Liver (tissue), 3 donors: ENCODE measurements around the gene TMEM114.

Experiments
- FOXA1 ChIP-seq: IDR thresholded peaks from 2 replicates; pipeline ENCODE4 v1.6.1; 2016; ENCODE audit warnings: antibody characterized with exemption
- HNF4G ChIP-seq: IDR thresholded peaks from 2 replicates; pipeline ENCODE4 v1.6.1; 2016; ENCODE audit warnings: antibody characterized with exemption
- JUND ChIP-seq, 2 donors: IDR thresholded peaks; 2 replicates each; pipeline ENCODE4 v1.6.1; 2016; ENCODE audit warnings: antibody characterized with exemption in 2 of 2
- REST ChIP-seq: IDR thresholded peaks from 2 replicates; pipeline ENCODE4 v1.6.1; 2016; ENCODE audit warnings: antibody characterized with exemption, mild to moderate bottlenecking
- TAF1 ChIP-seq: conservative IDR thresholded peaks from 2 replicates; pipeline ENCODE4 v1.6.1; 2016; ENCODE audit warnings: antibody characterized with exemption, mild to moderate bottlenecking
- YY1 ChIP-seq: IDR thresholded peaks from 2 replicates; pipeline ENCODE4 v1.6.1; 2016; ENCODE audit warnings: antibody characterized with exemption, mild to moderate bottlenecking
- TF ChIP-seq, protein P1 (sequence below): fragments of 150-350 bp; IDR thresholded peaks from 2 replicates; pipeline ENCODE4 v1.5.1; 2017; ENCODE audit warnings: improper control_type of control experiment, low read depth, low read length; ENCODE audit not compliant: missing input control
- TF ChIP-seq, protein P2 (sequence below): IDR thresholded peaks from 2 replicates; pipeline ENCODE4 v1.6.1; 2016; ENCODE audit warnings: antibody characterized with exemption
- TF ChIP-seq, protein P3 (sequence below): IDR thresholded peaks from 2 replicates; pipeline ENCODE4 v1.6.1; 2016; ENCODE audit warnings: antibody characterized with exemption
- donor health status: healthy.
- donor health status: healthy.

- TF ChIP-seq, protein P1, sequence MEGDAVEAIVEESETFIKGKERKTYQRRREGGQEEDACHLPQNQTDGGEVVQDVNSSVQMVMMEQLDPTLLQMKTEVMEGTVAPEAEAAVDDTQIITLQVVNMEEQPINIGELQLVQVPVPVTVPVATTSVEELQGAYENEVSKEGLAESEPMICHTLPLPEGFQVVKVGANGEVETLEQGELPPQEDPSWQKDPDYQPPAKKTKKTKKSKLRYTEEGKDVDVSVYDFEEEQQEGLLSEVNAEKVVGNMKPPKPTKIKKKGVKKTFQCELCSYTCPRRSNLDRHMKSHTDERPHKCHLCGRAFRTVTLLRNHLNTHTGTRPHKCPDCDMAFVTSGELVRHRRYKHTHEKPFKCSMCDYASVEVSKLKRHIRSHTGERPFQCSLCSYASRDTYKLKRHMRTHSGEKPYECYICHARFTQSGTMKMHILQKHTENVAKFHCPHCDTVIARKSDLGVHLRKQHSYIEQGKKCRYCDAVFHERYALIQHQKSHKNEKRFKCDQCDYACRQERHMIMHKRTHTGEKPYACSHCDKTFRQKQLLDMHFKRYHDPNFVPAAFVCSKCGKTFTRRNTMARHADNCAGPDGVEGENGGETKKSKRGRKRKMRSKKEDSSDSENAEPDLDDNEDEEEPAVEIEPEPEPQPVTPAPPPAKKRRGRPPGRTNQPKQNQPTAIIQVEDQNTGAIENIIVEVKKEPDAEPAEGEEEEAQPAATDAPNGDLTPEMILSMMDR: no peak
- TF ChIP-seq, protein P2, sequence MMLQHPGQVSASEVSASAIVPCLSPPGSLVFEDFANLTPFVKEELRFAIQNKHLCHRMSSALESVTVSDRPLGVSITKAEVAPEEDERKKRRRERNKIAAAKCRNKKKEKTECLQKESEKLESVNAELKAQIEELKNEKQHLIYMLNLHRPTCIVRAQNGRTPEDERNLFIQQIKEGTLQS: no peak
- TF ChIP-seq HNF4G (no peak), REST (no peak), YY1 (no peak), TAF1 (no peak), JUND (IDR thresholded peaks at IDR 0.05) (no peak), FOXA1 (no peak)
- TF ChIP-seq, protein P3, sequence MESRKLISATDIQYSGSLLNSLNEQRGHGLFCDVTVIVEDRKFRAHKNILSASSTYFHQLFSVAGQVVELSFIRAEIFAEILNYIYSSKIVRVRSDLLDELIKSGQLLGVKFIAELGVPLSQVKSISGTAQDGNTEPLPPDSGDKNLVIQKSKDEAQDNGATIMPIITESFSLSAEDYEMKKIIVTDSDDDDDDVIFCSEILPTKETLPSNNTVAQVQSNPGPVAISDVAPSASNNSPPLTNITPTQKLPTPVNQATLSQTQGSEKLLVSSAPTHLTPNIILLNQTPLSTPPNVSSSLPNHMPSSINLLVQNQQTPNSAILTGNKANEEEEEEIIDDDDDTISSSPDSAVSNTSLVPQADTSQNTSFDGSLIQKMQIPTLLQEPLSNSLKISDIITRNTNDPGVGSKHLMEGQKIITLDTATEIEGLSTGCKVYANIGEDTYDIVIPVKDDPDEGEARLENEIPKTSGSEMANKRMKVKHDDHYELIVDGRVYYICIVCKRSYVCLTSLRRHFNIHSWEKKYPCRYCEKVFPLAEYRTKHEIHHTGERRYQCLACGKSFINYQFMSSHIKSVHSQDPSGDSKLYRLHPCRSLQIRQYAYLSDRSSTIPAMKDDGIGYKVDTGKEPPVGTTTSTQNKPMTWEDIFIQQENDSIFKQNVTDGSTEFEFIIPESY: no peak
These were observed 25.4 kb downstream of the TMEM114 start for GRCh38 chr16:8564934-8565345.
